Measurements from ENCODE around the gene TNS4.

The TNS4 gene

GRCh38 chr17:40534371-40535189 lies 33.2 kb upstream of the TNS4 start:
- no peak for DNase-seq

GRCh38 chr17:40533896-40534295 lies 32.5 kb upstream of the TNS4 start:
- no peak for DNase-seq

- DNase-seq: no peak
Observed at GRCh38 chr17:40532520-40533253, 31.3 kb upstream of the TNS4 start.

- no peak for DNase-seq
Observed at GRCh38 chr17:40531051-40531991, 29.9 kb upstream of the TNS4 start.

- DNase-seq: no peak
Observed at GRCh38 chr17:40530531-40530994, 29.1 kb upstream of the TNS4 start.

- no peak for DNase-seq
Observed at GRCh38 chr17:40529991-40530390, 28.6 kb upstream of the TNS4 start.

- no peak for DNase-seq
Observed at GRCh38 chr17:40528692-40529417, 27.4 kb upstream of the TNS4 start.

- DNase-seq: no peak
Observed at GRCh38 chr17:40526668-40527067, 25.2 kb upstream of the TNS4 start.

- DNase-seq: no peak
Observed at GRCh38 chr17:40525294-40525693, 23.9 kb upstream of the TNS4 start.

- DNase-seq: no peak
Observed at GRCh38 chr17:40524243-40524965, 23.0 kb upstream of the TNS4 start.

- no peak for DNase-seq
Observed at GRCh38 chr17:40522961-40523310, 21.5 kb upstream of the TNS4 start.

GRCh38 chr17:40522250-40522960 lies 21.0 kb upstream of the TNS4 start:
- no peak for DNase-seq

GRCh38 chr17:40520991-40521453 lies 19.6 kb upstream of the TNS4 start:
- no peak for DNase-seq

GRCh38 chr17:40519089-40519775 lies 17.8 kb upstream of the TNS4 start:
- no peak for DNase-seq

- DNase-seq: no peak
Observed at GRCh38 chr17:40518401-40519088, 17.1 kb upstream of the TNS4 start.

GRCh38 chr17:40517981-40518380 lies 16.6 kb upstream of the TNS4 start:
- DNase-seq: no peak

GRCh38 chr17:40517286-40517662 lies 15.9 kb upstream of the TNS4 start:
- no peak for DNase-seq

- DNase-seq: no peak
Observed at GRCh38 chr17:40516581-40517285, 15.3 kb upstream of the TNS4 start.

- no peak for DNase-seq
Observed at GRCh38 chr17:40515491-40516041, 14.1 kb upstream of the TNS4 start.
